Progenitor cell of endocrine pancreas (in vitro differentiated cells): ENCODE results near the gene JMJD1C. TPM values are rescaled to one million over a fixed set of nuclear protein-coding genes. Genes with fewer than 3 reads are reported as not detected.

Experiments
- DNase-seq: peaks from one replicate; pipeline ENCODE4 v3.0.0; 2021; ENCODE audit warnings: low spot score; ENCODE audit not compliant: unreplicated experiment
- H3K27ac Mint-ChIP-seq: 2 replicates; pipeline ENCODE4 v1.8.0; 2021; ENCODE audit warnings: mild to moderate bottlenecking, moderate library complexity, mixed read lengths
- H3K27me3 Mint-ChIP-seq: 2 replicates; pipeline ENCODE4 v1.8.0; 2021; ENCODE audit warnings: mixed read lengths
- H3K36me3 Mint-ChIP-seq: 2 replicates; pipeline ENCODE4 v1.8.0; 2022; ENCODE audit warnings: mixed read lengths; ENCODE audit not compliant: insufficient read depth
- H3K4me1 Mint-ChIP-seq: 2 replicates; pipeline ENCODE4 v1.8.0; 2021; ENCODE audit warnings: low read depth, mixed read lengths
- H3K4me3 Mint-ChIP-seq: 2 replicates; pipeline ENCODE4 v1.8.0; 2021; ENCODE audit warnings: low read depth, mild to moderate bottlenecking, moderate library complexity, mixed read lengths
- H3K9me3 Mint-ChIP-seq: 2 replicates; pipeline ENCODE4 v1.8.0; 2021; ENCODE audit warnings: low read depth, mixed read lengths
- total RNA-seq: library from RNA; stranded (reverse); gene quantifications from 2 replicates; pipeline ENCODE4 v1.2.1, GENCODE V29; 2021
- TF ChIP-seq, protein P1 (sequence below): fragments of 200-600 bp; sonication (generic); IDR thresholded peaks from one replicate; pipeline ENCODE4 v1.5.0; 2021; ENCODE audit warnings: antibody characterized with exemption, mild to moderate bottlenecking; ENCODE audit not compliant: unreplicated experiment

Gene JMJD1C
- total RNA-seq, 1 donor from 2014 or later = 117 TPM

DNA sequence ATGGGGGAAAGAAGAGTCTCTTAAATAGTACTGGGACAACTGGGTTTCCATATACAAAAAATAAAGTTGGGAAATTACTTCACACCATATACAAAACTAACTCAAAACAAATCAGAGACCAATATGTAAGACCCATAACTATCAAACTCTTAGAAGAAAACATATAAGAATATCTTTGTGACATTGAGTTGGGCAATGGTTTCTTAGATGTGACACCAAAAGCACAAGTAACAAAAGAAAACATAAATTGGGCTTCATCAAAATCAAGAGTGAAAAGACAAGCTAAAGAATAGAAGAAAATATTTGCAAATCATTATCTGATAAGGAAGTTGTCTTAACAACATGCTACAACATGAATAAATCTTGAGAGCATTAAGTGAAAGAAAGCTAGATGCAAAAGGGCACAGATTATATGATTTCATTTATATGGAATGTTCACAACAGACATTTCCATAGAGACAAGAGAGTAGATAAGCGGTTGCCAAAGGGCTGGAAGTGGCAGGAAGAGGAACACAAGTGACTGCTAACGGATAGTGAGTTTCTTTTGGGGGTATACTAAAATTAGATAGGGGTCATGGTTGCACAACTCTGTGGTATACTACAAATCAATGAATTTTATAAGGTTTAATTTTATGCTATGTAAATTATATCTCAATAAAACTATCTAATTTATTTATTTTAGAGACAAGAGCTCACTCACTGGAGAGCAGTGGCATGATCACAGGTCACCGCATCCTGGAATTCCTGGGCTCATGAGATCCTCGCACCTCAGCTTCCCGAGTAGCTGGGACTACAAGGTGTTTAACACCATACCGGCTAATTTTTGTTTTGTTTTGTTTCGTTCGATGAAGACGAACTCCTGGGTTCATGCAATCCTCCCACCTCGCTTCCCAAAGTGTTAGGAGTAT lies 35.4 kb downstream of the JMJD1C start:
- H3K36me3 Mint-ChIP-seq = peaks cover 14% of the 10 kb centered on the region
- H3K27ac Mint-ChIP-seq = peak overlapping the region; percentile 62
- no peak for DNase-seq
- TF ChIP-seq, protein P1, sequence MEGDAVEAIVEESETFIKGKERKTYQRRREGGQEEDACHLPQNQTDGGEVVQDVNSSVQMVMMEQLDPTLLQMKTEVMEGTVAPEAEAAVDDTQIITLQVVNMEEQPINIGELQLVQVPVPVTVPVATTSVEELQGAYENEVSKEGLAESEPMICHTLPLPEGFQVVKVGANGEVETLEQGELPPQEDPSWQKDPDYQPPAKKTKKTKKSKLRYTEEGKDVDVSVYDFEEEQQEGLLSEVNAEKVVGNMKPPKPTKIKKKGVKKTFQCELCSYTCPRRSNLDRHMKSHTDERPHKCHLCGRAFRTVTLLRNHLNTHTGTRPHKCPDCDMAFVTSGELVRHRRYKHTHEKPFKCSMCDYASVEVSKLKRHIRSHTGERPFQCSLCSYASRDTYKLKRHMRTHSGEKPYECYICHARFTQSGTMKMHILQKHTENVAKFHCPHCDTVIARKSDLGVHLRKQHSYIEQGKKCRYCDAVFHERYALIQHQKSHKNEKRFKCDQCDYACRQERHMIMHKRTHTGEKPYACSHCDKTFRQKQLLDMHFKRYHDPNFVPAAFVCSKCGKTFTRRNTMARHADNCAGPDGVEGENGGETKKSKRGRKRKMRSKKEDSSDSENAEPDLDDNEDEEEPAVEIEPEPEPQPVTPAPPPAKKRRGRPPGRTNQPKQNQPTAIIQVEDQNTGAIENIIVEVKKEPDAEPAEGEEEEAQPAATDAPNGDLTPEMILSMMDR = no peak
- no peak overlapping the region for H3K4me3 Mint-ChIP-seq
- no peaks in the 10 kb centered on the region for H3K27me3 Mint-ChIP-seq
- H3K4me1 Mint-ChIP-seq = peaks cover 27% of the 10 kb centered on the region
- H3K9me3 Mint-ChIP-seq = peaks cover 5% of the 10 kb centered on the region

GRCh38 chr10:63429281-63429680 lies 36.5 kb downstream of the JMJD1C start:
- TF ChIP-seq, protein P1 = no peak
- Mint-ChIP-seq H3K27me3 (no peaks in the 10 kb centered on the region), H3K4me1 (peaks cover 19% of the 10 kb centered on the region), H3K27ac (no peak overlapping the region), H3K4me3 (no peak overlapping the region), H3K9me3 (peaks cover 5% of the 10 kb centered on the region), H3K36me3 (peaks cover 14% of the 10 kb centered on the region)
- no peak for DNase-seq

DNA sequence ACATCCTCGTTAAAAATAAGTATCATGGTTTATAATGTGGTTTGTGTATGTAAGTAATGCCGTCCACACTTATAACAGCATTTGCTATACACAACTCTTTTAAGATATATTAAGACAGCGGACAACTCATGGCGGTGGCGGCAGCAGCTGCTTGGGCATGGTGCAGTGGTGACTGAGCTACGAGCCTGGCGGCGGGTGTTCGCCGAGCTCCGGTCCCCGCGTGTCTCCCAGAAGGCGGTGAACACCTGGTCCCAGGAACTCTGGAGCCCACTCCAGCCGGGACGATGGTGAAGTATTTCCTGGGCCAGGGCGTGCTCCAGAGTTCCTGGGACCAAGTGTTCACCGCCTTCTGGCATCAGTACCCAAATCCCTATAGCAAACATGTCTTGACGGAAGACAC lies 38.8 kb downstream of the JMJD1C start:
- TF ChIP-seq, protein P1 = no peak
- Mint-ChIP-seq H3K9me3 (peaks cover 5% of the 10 kb centered on the region), H3K27me3 (no peaks in the 10 kb centered on the region), H3K27ac (no peak overlapping the region), H3K4me3 (no peak overlapping the region), H3K4me1 (peaks cover 17% of the 10 kb centered on the region), H3K36me3 (peaks cover 12% of the 10 kb centered on the region)
- DNase-seq = no peak

GRCh38 chr10:63425512-63425911 lies 40.3 kb downstream of the JMJD1C start:
- Mint-ChIP-seq H3K4me3 (no peak overlapping the region), H3K4me1 (peaks cover 14% of the 10 kb centered on the region), H3K9me3 (peaks cover 7% of the 10 kb centered on the region), H3K27ac (no peak overlapping the region), H3K27me3 (no peaks in the 10 kb centered on the region), H3K36me3 (peaks cover 6% of the 10 kb centered on the region)
- TF ChIP-seq, protein P1 = no peak
- no peak for DNase-seq

DNA sequence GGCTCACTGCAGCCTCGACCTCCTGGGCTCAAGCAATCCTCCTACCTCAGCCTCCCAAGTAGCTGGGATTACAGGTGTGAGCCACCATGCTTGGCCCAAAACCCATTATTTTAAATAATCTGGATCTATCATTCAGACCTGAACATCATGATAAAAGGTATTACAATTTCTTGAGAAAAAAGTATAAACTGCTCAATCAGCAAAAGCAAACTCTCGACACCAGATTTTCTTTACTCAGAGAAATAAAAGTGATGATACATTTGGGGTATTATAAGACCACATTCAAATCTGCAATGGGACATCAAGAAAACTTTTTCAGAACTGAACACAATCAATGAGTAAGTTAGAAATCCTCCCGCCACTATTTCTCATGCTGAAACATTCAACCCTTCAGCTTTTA lies 41.2 kb downstream of the JMJD1C start:
- Mint-ChIP-seq H3K9me3 (peaks cover 4% of the 10 kb centered on the region), H3K4me3 (no peak overlapping the region), H3K4me1 (peaks cover 9% of the 10 kb centered on the region), H3K27me3 (no peaks in the 10 kb centered on the region), H3K36me3 (peaks cover 4% of the 10 kb centered on the region), H3K27ac (no peak overlapping the region)
- DNase-seq = no peak
- TF ChIP-seq, protein P1 = no peak
